ENCODE data around the gene CLEC4G.

DNA sequence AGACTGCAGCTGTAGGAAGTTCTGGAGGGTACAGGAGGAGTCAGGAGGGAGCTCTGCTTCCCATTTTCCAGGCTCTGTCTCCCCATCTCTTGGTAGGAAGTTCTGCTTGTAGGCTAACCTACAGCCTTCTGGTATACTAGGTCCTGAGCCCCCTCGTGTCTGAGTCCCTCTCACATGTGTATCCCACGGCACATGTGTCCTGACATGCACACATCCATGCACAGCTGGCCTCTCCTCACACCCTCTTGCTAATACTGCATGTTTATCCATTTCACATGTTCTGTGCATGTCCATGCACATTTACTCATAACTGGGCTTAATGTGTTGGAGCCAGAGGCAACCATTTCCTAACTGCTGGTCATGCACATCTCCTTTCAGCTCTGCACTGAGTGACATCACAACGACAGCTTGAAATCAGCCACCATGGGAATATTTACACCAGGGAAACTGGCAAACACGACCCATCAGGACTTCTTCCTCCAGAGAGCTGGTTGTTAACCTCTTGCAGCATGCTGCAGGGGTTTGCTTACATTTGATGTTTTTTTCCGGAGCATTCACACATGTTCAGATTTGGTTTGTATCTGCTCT is 12.4 kb upstream of the CLEC4G start:
- TF ChIP-seq, protein P1, sequence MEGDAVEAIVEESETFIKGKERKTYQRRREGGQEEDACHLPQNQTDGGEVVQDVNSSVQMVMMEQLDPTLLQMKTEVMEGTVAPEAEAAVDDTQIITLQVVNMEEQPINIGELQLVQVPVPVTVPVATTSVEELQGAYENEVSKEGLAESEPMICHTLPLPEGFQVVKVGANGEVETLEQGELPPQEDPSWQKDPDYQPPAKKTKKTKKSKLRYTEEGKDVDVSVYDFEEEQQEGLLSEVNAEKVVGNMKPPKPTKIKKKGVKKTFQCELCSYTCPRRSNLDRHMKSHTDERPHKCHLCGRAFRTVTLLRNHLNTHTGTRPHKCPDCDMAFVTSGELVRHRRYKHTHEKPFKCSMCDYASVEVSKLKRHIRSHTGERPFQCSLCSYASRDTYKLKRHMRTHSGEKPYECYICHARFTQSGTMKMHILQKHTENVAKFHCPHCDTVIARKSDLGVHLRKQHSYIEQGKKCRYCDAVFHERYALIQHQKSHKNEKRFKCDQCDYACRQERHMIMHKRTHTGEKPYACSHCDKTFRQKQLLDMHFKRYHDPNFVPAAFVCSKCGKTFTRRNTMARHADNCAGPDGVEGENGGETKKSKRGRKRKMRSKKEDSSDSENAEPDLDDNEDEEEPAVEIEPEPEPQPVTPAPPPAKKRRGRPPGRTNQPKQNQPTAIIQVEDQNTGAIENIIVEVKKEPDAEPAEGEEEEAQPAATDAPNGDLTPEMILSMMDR (IDR thresholded peaks at IDR 0.05; ENCODE audit: control extremely low read depth in 1 of 3, insufficient read depth in 1 of 3, low read depth in 1 of 3, low read length in 3 of 3) = no peak
- TF ChIP-seq RNF2 (IDR thresholded peaks at IDR 0.05; ENCODE audit: borderline replicate concordance, low read depth, low read length, missing control alignments, poor library complexity, severe bottlenecking) = no peak
- TF ChIP-seq POU5F1 (IDR thresholded peaks at IDR 0.05; ENCODE audit: low read depth, low read length) = no peak
- TF ChIP-seq, protein P2, sequence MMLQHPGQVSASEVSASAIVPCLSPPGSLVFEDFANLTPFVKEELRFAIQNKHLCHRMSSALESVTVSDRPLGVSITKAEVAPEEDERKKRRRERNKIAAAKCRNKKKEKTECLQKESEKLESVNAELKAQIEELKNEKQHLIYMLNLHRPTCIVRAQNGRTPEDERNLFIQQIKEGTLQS (IDR thresholded peaks at IDR 0.05; ENCODE audit: insufficient read depth, low read depth, low read length) = no peak
- no peak for TF ChIP-seq GTF2F1 (IDR thresholded peaks at IDR 0.05; ENCODE audit: borderline replicate concordance, low read depth, low read length)

All from H1 (cell line).